ENCODE results near the gene USP2.

USP2 gene

DNA sequence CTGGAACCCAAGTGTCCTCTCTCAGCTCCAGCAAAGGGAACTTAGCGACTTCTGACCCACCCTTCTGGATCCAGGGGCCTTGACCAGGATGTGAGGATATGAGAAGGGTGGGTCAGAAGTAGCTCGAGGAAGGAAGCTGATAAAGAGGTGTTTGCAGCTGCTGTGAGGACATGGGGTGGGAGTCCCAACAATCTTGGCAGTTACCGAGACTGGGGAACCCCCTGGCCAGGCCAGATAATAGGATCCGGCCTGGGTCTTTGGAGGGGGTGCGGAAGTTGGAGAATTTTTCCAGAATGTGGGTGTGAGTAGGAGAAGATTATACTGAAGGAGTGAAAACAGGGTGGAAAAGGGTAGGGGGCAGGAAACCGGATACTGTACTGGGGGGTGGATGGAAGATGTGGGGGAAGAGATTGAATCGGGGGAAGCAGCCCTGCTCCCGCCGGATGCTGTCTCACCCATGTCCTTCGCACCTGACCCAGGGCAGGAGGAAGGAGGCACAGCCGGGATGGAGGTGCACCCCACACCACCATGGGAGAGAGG, 61.7 kb downstream of the USP2 start:
- no peak for DNase-seq (ENCODE audit: extremely low spot score)
- ChIA-PET POLR2A (interaction anchor here (0.8 to 3.7 kb wide), 3 partner anchors 10 to 70 kb away, joined by 3 to 17 read pairs (median 3); no protein-coding TSS in a partner anchor), CTCF (interaction anchor here (0.7 to 1.0 kb wide), 2 partner anchors 11 to 136 kb away, joined by 3 read pairs; no protein-coding TSS in a partner anchor)
- TF ChIP-seq SP1 (IDR thresholded peaks at IDR 0.05), result no peak
- no peak for TF ChIP-seq ARNT (IDR thresholded peaks at IDR 0.05)
- no peak for TF ChIP-seq L3MBTL2 (conservative IDR thresholded peaks at IDR 0.05)
- no peak for TF ChIP-seq ZNF384 (IDR thresholded peaks at IDR 0.05)
- no peak for TF ChIP-seq CTBP1 (IDR thresholded peaks at IDR 0.05; ENCODE audit: borderline replicate concordance)
- no peak for TF ChIP-seq FOXK2 (IDR thresholded peaks at IDR 0.05)
- no peak for TF ChIP-seq BHLHE40 (IDR thresholded peaks at IDR 0.05; ENCODE audit: borderline replicate concordance)
- TF ChIP-seq, protein P1, sequence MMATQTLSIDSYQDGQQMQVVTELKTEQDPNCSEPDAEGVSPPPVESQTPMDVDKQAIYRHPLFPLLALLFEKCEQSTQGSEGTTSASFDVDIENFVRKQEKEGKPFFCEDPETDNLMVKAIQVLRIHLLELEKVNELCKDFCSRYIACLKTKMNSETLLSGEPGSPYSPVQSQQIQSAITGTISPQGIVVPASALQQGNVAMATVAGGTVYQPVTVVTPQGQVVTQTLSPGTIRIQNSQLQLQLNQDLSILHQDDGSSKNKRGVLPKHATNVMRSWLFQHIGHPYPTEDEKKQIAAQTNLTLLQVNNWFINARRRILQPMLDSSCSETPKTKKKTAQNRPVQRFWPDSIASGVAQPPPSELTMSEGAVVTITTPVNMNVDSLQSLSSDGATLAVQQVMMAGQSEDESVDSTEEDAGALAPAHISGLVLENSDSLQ (IDR thresholded peaks at IDR 0.05), result no peak
- TF ChIP-seq LEF1 (IDR thresholded peaks at IDR 0.05; ENCODE audit: borderline replicate concordance), result no peak
- TF ChIP-seq FOXM1 (IDR thresholded peaks at IDR 0.05; ENCODE audit: borderline replicate concordance), result no peak
- no peak for TF ChIP-seq TARDBP (IDR thresholded peaks at IDR 0.05)
- no peak for TF ChIP-seq FOXA1 (IDR thresholded peaks at IDR 0.05)
- no peak for TF ChIP-seq ELF4 (IDR thresholded peaks at IDR 0.05)
- TF ChIP-seq SUZ12 (IDR thresholded peaks at IDR 0.05), result no peak
- no peak for TF ChIP-seq HDGF (IDR thresholded peaks at IDR 0.05; ENCODE audit: borderline replicate concordance)
- no peak for TF ChIP-seq NFRKB (IDR thresholded peaks at IDR 0.05)

DNA sequence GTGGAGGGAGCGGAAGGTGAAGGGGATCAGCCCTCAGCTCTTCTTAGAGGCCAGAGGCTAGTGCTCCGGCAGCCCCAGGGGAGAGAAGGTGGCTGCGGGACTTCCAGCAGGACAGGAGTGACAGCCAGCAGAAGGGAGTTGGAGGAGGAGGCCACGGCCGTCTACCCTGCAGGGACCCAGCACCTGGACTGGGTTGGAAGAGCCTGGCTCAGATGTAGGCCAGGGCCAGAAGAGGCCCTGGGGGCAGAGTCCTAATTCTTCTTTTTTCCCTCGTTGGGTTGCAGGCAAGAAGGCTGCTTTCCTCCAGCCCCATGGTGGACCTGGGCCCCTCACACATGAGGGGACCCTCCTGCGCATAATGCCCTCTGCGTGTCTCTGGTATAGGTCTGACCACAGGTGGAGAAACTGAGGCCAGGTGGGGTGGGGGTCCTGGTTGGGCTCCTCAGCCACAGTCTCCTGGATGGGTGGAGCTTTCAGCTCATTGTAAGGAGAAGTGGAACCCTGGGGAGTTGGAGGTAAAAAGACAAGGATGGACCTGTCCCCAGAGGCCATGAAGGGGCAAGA, 62.3 kb downstream of the USP2 start:
- no peak for TF ChIP-seq FOXK2 (IDR thresholded peaks at IDR 0.05)
- TF ChIP-seq, protein P1 (IDR thresholded peaks at IDR 0.05), result no peak
- no peak for TF ChIP-seq FOXM1 (IDR thresholded peaks at IDR 0.05; ENCODE audit: borderline replicate concordance)
- no peak for TF ChIP-seq ARNT (IDR thresholded peaks at IDR 0.05)
- TF ChIP-seq LEF1 (IDR thresholded peaks at IDR 0.05; ENCODE audit: borderline replicate concordance), result no peak
- TF ChIP-seq ZNF384 (IDR thresholded peaks at IDR 0.05), result no peak
- no peak for TF ChIP-seq TARDBP (IDR thresholded peaks at IDR 0.05)
- no peak for TF ChIP-seq NFRKB (IDR thresholded peaks at IDR 0.05)
- no peak for TF ChIP-seq SP1 (IDR thresholded peaks at IDR 0.05)
- no peak for TF ChIP-seq HDGF (IDR thresholded peaks at IDR 0.05; ENCODE audit: borderline replicate concordance)
- TF ChIP-seq BHLHE40 (IDR thresholded peaks at IDR 0.05; ENCODE audit: borderline replicate concordance), result no peak
- no peak for TF ChIP-seq ELF4 (IDR thresholded peaks at IDR 0.05)
- no peak for TF ChIP-seq FOXA1 (IDR thresholded peaks at IDR 0.05)
- POLR2A ChIA-PET, result interaction anchor here (0.6 to 3.7 kb wide), 4 partner anchors 9 to 155 kb away, joined by 3 to 17 read pairs (median 3); no protein-coding TSS in a partner anchor
- no peak for DNase-seq (ENCODE audit: extremely low spot score)
- CTCF ChIA-PET, result interaction anchor here (0.7 to 1.0 kb wide), 4 partner anchors 10 to 156 kb away, joined by 3 read pairs; no protein-coding TSS in a partner anchor

DNA sequence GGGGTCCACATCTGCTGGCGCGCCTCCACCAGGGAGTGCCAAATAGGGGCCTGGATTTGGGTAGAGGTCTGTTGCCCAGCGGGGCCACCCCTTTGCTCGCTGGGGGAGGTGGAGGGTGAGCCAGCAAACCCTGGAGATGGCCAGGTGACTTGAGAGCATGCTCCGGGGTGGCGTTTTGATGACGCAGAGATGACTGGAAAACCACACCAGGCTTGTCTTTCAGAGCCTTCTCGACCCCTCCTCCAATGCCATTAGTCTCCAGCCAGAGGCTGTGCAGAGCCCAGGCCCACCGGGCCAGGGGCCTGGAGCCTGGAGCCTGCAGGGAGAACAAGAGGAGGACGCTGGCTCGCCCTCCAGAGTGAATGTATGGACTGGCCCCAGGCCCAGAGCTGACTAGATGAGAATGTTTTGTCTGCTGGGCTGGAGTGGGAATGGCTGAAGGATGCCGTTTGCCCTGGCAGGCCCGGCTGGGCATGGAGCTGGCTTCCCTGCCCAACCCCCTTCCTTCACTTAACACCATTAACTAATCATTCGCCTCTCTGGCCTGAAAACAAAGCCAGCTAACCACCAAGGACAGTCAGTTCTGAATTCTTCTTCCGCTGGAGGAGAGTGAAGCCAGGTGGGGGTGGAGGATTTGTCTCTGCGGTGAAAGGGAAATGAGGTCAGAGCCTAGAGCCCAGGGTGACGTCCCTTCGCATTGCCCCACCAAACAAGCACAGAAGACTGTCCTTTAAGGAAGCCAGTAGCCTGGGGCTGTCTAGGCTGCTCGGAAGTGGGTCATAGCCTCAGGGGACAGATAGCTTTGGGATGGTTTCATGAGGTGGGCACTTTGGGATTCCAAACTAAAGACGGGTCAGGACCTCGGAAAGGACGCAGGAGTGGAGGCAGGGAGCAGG, 63.0 kb downstream of the USP2 start:
- TF ChIP-seq ZNF384 (IDR thresholded peaks at IDR 0.05) (no peak), SUZ12 (IDR thresholded peaks at IDR 0.05) (no peak), FOXM1 (IDR thresholded peaks at IDR 0.05; ENCODE audit: borderline replicate concordance) (no peak), FOXA1 (IDR thresholded peaks at IDR 0.05) (no peak), LEF1 (IDR thresholded peaks at IDR 0.05; ENCODE audit: borderline replicate concordance) (no peak), L3MBTL2 (conservative IDR thresholded peaks at IDR 0.05) (no peak), CTBP1 (IDR thresholded peaks at IDR 0.05; ENCODE audit: borderline replicate concordance) (no peak), ARNT (IDR thresholded peaks at IDR 0.05) (no peak), TARDBP (IDR thresholded peaks at IDR 0.05) (no peak), FOXK2 (IDR thresholded peaks at IDR 0.05) (no peak), NFRKB (IDR thresholded peaks at IDR 0.05) (no peak), ELF4 (IDR thresholded peaks at IDR 0.05) (no peak), BHLHE40 (IDR thresholded peaks at IDR 0.05; ENCODE audit: borderline replicate concordance) (no peak), HDGF (IDR thresholded peaks at IDR 0.05; ENCODE audit: borderline replicate concordance) (no peak)
- no peak for DNase-seq (ENCODE audit: extremely low spot score)
- POLR2A ChIA-PET, result interaction anchor here (0.6 to 3.7 kb wide), 3 partner anchors 8 to 156 kb away, joined by 3 to 17 read pairs (median 3); no protein-coding TSS in a partner anchor
- CTCF ChIA-PET, result interaction anchor here (0.7 to 1.0 kb wide), 4 partner anchors 10 to 157 kb away, joined by 3 read pairs; no protein-coding TSS in a partner anchor

DNA sequence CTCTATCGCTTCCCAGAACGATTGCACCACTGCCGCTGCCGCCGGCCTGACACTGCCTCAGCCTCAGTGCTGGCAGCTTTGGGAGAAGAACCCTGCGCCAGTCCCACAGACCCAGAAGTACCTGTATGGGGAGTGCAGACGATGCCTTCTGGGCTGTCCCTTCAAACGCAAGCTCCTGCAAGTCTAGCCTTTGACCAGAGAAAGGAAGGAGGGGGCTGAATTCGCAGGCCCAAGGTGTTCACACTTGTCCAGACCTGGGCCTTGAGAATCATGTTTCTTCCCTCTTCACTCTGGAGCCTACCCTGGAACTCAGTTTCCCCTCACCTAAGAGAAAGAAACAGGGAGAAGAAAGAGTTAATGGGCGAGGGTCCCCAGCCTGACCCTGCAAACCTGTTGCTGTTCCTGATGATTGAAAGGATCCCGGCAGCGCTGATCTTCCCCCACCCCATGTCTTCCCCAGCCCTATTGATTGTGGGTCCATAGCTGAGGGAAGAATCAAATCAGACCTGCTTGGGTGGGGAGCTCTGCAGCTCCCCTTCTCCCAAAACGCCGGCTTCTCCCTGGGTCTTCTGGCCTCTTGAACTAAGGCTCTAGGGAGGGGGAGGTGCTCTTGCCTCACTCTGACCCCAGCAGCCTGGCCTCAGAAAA, 63.8 kb downstream of the USP2 start:
- TF ChIP-seq ARNT (IDR thresholded peaks at IDR 0.05) (no peak), BHLHE40 (IDR thresholded peaks at IDR 0.05; ENCODE audit: borderline replicate concordance) (no peak), NFRKB (IDR thresholded peaks at IDR 0.05) (no peak), HDGF (IDR thresholded peaks at IDR 0.05; ENCODE audit: borderline replicate concordance) (no peak), ELF4 (IDR thresholded peaks at IDR 0.05) (no peak), FOXK2 (IDR thresholded peaks at IDR 0.05) (no peak), ZNF384 (IDR thresholded peaks at IDR 0.05) (no peak), TARDBP (IDR thresholded peaks at IDR 0.05) (no peak), FOXA1 (IDR thresholded peaks at IDR 0.05) (no peak)
- CTCF ChIA-PET, result interaction anchor here (0.6 to 1.3 kb wide), 2 partner anchors 22 to 158 kb away, joined by 3 read pairs; no protein-coding TSS in a partner anchor
- DNase-seq (ENCODE audit: extremely low spot score), result no peak
- POLR2A ChIA-PET, result interaction anchor here (0.8 to 3.7 kb wide), 11 partner anchors 10 to 266 kb away, joined by 3 to 17 read pairs (median 4); partner anchors contain the start of genes CBL, DPAGT1 and RNF26
